GM23338 (cell line): ENCODE results near the gene TRAPPC12. TPM values are rescaled to one million over a fixed set of nuclear protein-coding genes. Genes with fewer than 3 reads are reported as not detected.

Experiments used
- ATAC-seq: fragments of 200-7000 bp; cut with Tn5 transposase; 3 replicates; pipeline ENCODE4 v1.9.1; 2020
- DNase-seq: peaks from one replicate; pipeline ENCODE4 v3.0.0-alpha.2; 2015; ENCODE audit warnings: low spot score
- H2AFZ ChIP-seq: fragments of 200-600 bp; sonication (generic); 2 replicates; pipeline ENCODE4 v1.8.0; 2016; ENCODE audit warnings: antibody characterized with exemption, mild to moderate bottlenecking, moderate library complexity
- H3F3A ChIP-seq: fragments of 200-600 bp; sonication (generic); replicated peaks from 2 replicates; pipeline ENCODE4 v1.8.0; 2017; ENCODE audit warnings: antibody characterized with exemption, mixed run types, low read depth
- H3K27ac ChIP-seq: fragments of 200-600 bp; sonication (generic); 2 replicates; pipeline ENCODE4 v1.6.1; 2016; ENCODE audit warnings: low read depth
- H3K27me3 ChIP-seq: fragments of 200-600 bp; sonication (generic); 2 replicates; pipeline ENCODE4 v1.8.0; 2016; ENCODE audit warnings: mild to moderate bottlenecking, mixed run types, moderate library complexity; ENCODE audit not compliant: insufficient read depth
- H3K36me3 ChIP-seq: fragments of 200-600 bp; sonication (generic); 2 replicates; pipeline ENCODE4 v1.8.0; 2016; ENCODE audit warnings: mild to moderate bottlenecking; ENCODE audit not compliant: insufficient read depth
- H3K4me1 ChIP-seq: fragments of 200-600 bp; sonication (generic); 2 replicates; pipeline ENCODE4 v1.8.0; 2016; ENCODE audit warnings: mild to moderate bottlenecking, moderate library complexity; ENCODE audit not compliant: insufficient read depth
- H3K4me2 ChIP-seq: fragments of 200-600 bp; sonication (generic); 2 replicates; pipeline ENCODE4 v1.7.1; 2017; ENCODE audit warnings: mixed run types
- H3K4me3 ChIP-seq: fragments of 200-600 bp; sonication (generic); 2 replicates; pipeline ENCODE4 v1.6.1; 2016; ENCODE audit warnings: mixed run types
- H3K79me2 ChIP-seq: fragments of 200-600 bp; sonication (generic); replicated peaks from 2 replicates; pipeline ENCODE4 v1.8.0; 2017; ENCODE audit warnings: mild to moderate bottlenecking; ENCODE audit not compliant: insufficient read depth
- H3K9me2 ChIP-seq: fragments of 200-600 bp; sonication (generic); 2 replicates; pipeline ENCODE4 v1.8.0; 2017; ENCODE audit not compliant: insufficient read depth
- H4K20me1 ChIP-seq: fragments of 200-600 bp; sonication (generic); replicated peaks from 2 replicates; pipeline ENCODE4 v1.8.0; 2017; ENCODE audit warnings: mild to moderate bottlenecking; ENCODE audit not compliant: insufficient read depth
- H3K27ac Mint-ChIP-seq: 2 replicates; pipeline ENCODE4 v1.8.0; 2020; ENCODE audit warnings: inconsistent platforms, mild to moderate bottlenecking, moderate library complexity, mixed read lengths
- H3K27me3 Mint-ChIP-seq: 3 replicates; pipeline ENCODE4 v1.8.0; 2022; ENCODE audit warnings: low read depth, mild to moderate bottlenecking, moderate library complexity, mixed read lengths, inconsistent platforms; ENCODE audit not compliant: insufficient read depth, poor library complexity
- H3K36me3 Mint-ChIP-seq: 3 replicates; pipeline ENCODE4 v1.8.0; 2021; ENCODE audit warnings: low read depth, mild to moderate bottlenecking, inconsistent platforms, moderate library complexity, mixed read lengths
- H3K4me1 Mint-ChIP-seq: 3 replicates; pipeline ENCODE4 v1.8.0; 2020; ENCODE audit warnings: mild to moderate bottlenecking, inconsistent platforms, mixed read lengths
- H3K4me3 Mint-ChIP-seq: 3 replicates; pipeline ENCODE4 v1.8.0; 2021; ENCODE audit warnings: moderate library complexity, mild to moderate bottlenecking, inconsistent platforms, mixed read lengths
- H3K9me3 Mint-ChIP-seq: 3 replicates; pipeline ENCODE4 v1.8.0; 2020; ENCODE audit warnings: moderate library complexity, mild to moderate bottlenecking, inconsistent platforms, mixed read lengths
- ETS1 ChIP-seq: IDR thresholded peaks from 2 replicates; pipeline ENCODE4 v1.6.1; 2016; ENCODE audit warnings: antibody characterized with exemption
- EZH2phosphoT487 ChIP-seq: fragments of 200-600 bp; sonication (generic); IDR thresholded peaks from one replicate; pipeline ENCODE4 v1.8.1; 2018; ENCODE audit warnings: antibody characterized with exemption; ENCODE audit not compliant: unreplicated experiment
- JUNB ChIP-seq: IDR thresholded peaks from one replicate; pipeline ENCODE4 v1.6.1; 2016; ENCODE audit warnings: antibody characterized with exemption; ENCODE audit not compliant: unreplicated experiment
- STAT1 ChIP-seq: IDR thresholded peaks from one replicate; pipeline ENCODE4 v1.6.1; 2016; ENCODE audit warnings: antibody characterized with exemption; ENCODE audit not compliant: unreplicated experiment
- ZNF462 ChIP-seq: fragments of 250-450 bp; sonication (Bioruptor Pico); IDR thresholded peaks from 2 replicates; pipeline ENCODE4 v1.5.0; 2020; ENCODE audit warnings: mild to moderate bottlenecking, moderate library complexity
- polyA plus RNA-seq: library from polyadenylated mRNA; unstranded; fragments of >200 nt; fragmentation: Nextera tagmentation; extraction: Ambion mirVana; gene quantifications from 2 replicates; pipeline ENCODE4 v1.2.1, GENCODE V29; 2016
- total RNA-seq: library from RNA; depleted of rRNA; stranded (reverse); fragments of >200 nt; shearing (Covaris generic); gene quantifications from 2 replicates; pipeline ENCODE4 v1.2.3, GENCODE V29; 2014
- TF ChIP-seq, protein P1 (sequence below): IDR thresholded peaks from one replicate; pipeline ENCODE4 v1.6.1; 2018; ENCODE audit warnings: antibody characterized with exemption; ENCODE audit not compliant: unreplicated experiment

TRAPPC12 gene
- total and polyA plus RNA-seq, 2 experiments from 2014 or later = 48.9 to 57.7 TPM

DNA sequence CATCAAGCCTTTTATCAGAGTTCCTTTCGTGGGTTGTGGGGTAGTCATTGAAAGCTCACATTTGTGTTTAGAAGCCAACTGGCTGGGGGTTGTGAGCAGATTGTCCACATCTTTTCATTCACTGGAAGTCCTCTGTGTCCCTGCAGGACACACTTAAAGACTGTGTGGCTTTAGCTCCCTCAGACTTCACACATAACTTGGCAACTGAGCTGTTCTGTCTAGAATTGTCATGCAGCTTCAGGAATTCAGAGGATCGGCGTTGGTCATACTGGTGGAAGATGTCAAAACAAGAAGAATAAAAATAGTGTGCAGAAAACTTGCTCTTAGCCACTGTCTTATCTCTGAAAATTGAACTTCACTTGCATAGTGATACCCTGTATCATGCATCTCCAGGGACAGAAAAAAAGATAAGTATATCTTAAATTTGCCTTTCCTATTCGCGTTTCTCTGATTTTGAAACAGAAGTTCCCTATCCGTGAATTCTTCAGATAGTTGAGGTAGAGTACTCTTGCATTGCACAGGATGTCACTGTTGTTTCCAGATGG lies 49.6 kb downstream of the TRAPPC12 start (continued):
- TF ChIP-seq ETS1 = no peak
- TF ChIP-seq JUNB = no peak
- no peak for TF ChIP-seq EZH2phosphoT487

- H3K36me3 ChIP-seq = peaks cover 3% of the 10 kb centered on the region
Observed at GRCh38 chr2:3430172-3430571, 50.7 kb downstream of the TRAPPC12 start.

More at GRCh38 chr2:3430172-3430571, 50.7 kb downstream of the TRAPPC12 start:
- no peak overlapping the region for H3K4me3 ChIP-seq
- H3K4me1 Mint-ChIP-seq = peaks cover 12% of the 10 kb centered on the region
- H3K27ac ChIP-seq = no peak overlapping the region
- no peaks in the 10 kb centered on the region for H3K27me3 Mint-ChIP-seq
- H3K4me3 Mint-ChIP-seq = no peak overlapping the region
- ATAC-seq (no peak), DNase-seq (no peak)
- H3K79me2 ChIP-seq = no peaks in the 10 kb centered on the region
- no peaks in the 10 kb centered on the region for H3K9me2 ChIP-seq
- H3K4me1 ChIP-seq = no peaks in the 10 kb centered on the region
- H3K4me2 ChIP-seq = no peak overlapping the region
- no peaks in the 10 kb centered on the region for H3K27me3 ChIP-seq
- no peaks in the 10 kb centered on the region for H3K9me3 Mint-ChIP-seq
- H4K20me1 ChIP-seq = peaks cover 2% of the 10 kb centered on the region; the same call in 1 of the 2 replicates
- no peak overlapping the region for H2AFZ ChIP-seq
- H3F3A ChIP-seq = no peaks in the 10 kb centered on the region
- peaks cover 11% of the 10 kb centered on the region for H3K36me3 Mint-ChIP-seq
- H3K27ac Mint-ChIP-seq = no peak overlapping the region
- TF ChIP-seq, protein P1, sequence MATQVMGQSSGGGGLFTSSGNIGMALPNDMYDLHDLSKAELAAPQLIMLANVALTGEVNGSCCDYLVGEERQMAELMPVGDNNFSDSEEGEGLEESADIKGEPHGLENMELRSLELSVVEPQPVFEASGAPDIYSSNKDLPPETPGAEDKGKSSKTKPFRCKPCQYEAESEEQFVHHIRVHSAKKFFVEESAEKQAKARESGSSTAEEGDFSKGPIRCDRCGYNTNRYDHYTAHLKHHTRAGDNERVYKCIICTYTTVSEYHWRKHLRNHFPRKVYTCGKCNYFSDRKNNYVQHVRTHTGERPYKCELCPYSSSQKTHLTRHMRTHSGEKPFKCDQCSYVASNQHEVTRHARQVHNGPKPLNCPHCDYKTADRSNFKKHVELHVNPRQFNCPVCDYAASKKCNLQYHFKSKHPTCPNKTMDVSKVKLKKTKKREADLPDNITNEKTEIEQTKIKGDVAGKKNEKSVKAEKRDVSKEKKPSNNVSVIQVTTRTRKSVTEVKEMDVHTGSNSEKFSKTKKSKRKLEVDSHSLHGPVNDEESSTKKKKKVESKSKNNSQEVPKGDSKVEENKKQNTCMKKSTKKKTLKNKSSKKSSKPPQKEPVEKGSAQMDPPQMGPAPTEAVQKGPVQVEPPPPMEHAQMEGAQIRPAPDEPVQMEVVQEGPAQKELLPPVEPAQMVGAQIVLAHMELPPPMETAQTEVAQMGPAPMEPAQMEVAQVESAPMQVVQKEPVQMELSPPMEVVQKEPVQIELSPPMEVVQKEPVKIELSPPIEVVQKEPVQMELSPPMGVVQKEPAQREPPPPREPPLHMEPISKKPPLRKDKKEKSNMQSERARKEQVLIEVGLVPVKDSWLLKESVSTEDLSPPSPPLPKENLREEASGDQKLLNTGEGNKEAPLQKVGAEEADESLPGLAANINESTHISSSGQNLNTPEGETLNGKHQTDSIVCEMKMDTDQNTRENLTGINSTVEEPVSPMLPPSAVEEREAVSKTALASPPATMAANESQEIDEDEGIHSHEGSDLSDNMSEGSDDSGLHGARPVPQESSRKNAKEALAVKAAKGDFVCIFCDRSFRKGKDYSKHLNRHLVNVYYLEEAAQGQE = no peak
- TF ChIP-seq ZNF462 (CRISPR knock-in tag) (no peak), STAT1 (no peak)
